GM23338 (cell line): ENCODE measurements around the gene CTDNEP1. TPM values are rescaled to one million over a fixed set of nuclear protein-coding genes. Genes with fewer than 3 reads are reported as not detected.

Source experiments
- ATAC-seq: fragments of 200-7000 bp; cut with Tn5 transposase; 3 replicates; pipeline ENCODE4 v1.9.1; 2020
- DNase-seq: peaks from one replicate; pipeline ENCODE4 v3.0.0-alpha.2; 2015; ENCODE audit warnings: low spot score
- H2AFZ ChIP-seq: fragments of 200-600 bp; sonication (generic); 2 replicates; pipeline ENCODE4 v1.8.0; 2016; ENCODE audit warnings: antibody characterized with exemption, mild to moderate bottlenecking, moderate library complexity
- H3F3A ChIP-seq: fragments of 200-600 bp; sonication (generic); replicated peaks from 2 replicates; pipeline ENCODE4 v1.8.0; 2017; ENCODE audit warnings: antibody characterized with exemption, mixed run types, low read depth
- H3K27ac ChIP-seq: fragments of 200-600 bp; sonication (generic); 2 replicates; pipeline ENCODE4 v1.6.1; 2016; ENCODE audit warnings: low read depth
- H3K27me3 ChIP-seq: fragments of 200-600 bp; sonication (generic); 2 replicates; pipeline ENCODE4 v1.8.0; 2016; ENCODE audit warnings: mild to moderate bottlenecking, mixed run types, moderate library complexity; ENCODE audit not compliant: insufficient read depth
- H3K36me3 ChIP-seq: fragments of 200-600 bp; sonication (generic); 2 replicates; pipeline ENCODE4 v1.8.0; 2016; ENCODE audit warnings: mild to moderate bottlenecking; ENCODE audit not compliant: insufficient read depth
- H3K4me1 ChIP-seq: fragments of 200-600 bp; sonication (generic); 2 replicates; pipeline ENCODE4 v1.8.0; 2016; ENCODE audit warnings: mild to moderate bottlenecking, moderate library complexity; ENCODE audit not compliant: insufficient read depth
- H3K4me2 ChIP-seq: fragments of 200-600 bp; sonication (generic); 2 replicates; pipeline ENCODE4 v1.7.1; 2017; ENCODE audit warnings: mixed run types
- H3K4me3 ChIP-seq: fragments of 200-600 bp; sonication (generic); 2 replicates; pipeline ENCODE4 v1.6.1; 2016; ENCODE audit warnings: mixed run types
- H3K79me2 ChIP-seq: fragments of 200-600 bp; sonication (generic); replicated peaks from 2 replicates; pipeline ENCODE4 v1.8.0; 2017; ENCODE audit warnings: mild to moderate bottlenecking; ENCODE audit not compliant: insufficient read depth
- H3K9me2 ChIP-seq: fragments of 200-600 bp; sonication (generic); 2 replicates; pipeline ENCODE4 v1.8.0; 2017; ENCODE audit not compliant: insufficient read depth
- H4K20me1 ChIP-seq: fragments of 200-600 bp; sonication (generic); replicated peaks from 2 replicates; pipeline ENCODE4 v1.8.0; 2017; ENCODE audit warnings: mild to moderate bottlenecking; ENCODE audit not compliant: insufficient read depth
- H3K27ac Mint-ChIP-seq: 2 replicates; pipeline ENCODE4 v1.8.0; 2020; ENCODE audit warnings: inconsistent platforms, mild to moderate bottlenecking, moderate library complexity, mixed read lengths
- H3K27me3 Mint-ChIP-seq: 3 replicates; pipeline ENCODE4 v1.8.0; 2022; ENCODE audit warnings: low read depth, mild to moderate bottlenecking, moderate library complexity, mixed read lengths, inconsistent platforms; ENCODE audit not compliant: insufficient read depth, poor library complexity
- H3K36me3 Mint-ChIP-seq: 3 replicates; pipeline ENCODE4 v1.8.0; 2021; ENCODE audit warnings: low read depth, mild to moderate bottlenecking, inconsistent platforms, moderate library complexity, mixed read lengths
- H3K4me1 Mint-ChIP-seq: 3 replicates; pipeline ENCODE4 v1.8.0; 2020; ENCODE audit warnings: mild to moderate bottlenecking, inconsistent platforms, mixed read lengths
- H3K4me3 Mint-ChIP-seq: 3 replicates; pipeline ENCODE4 v1.8.0; 2021; ENCODE audit warnings: moderate library complexity, mild to moderate bottlenecking, inconsistent platforms, mixed read lengths
- H3K9me3 Mint-ChIP-seq: 3 replicates; pipeline ENCODE4 v1.8.0; 2020; ENCODE audit warnings: moderate library complexity, mild to moderate bottlenecking, inconsistent platforms, mixed read lengths
- CREB1 ChIP-seq: fragments of 250-450 bp; sonication (Bioruptor Pico); IDR thresholded peaks from 2 replicates; pipeline ENCODE4 v1.5.0; 2020; ENCODE audit warnings: low read depth, mild to moderate bottlenecking, moderate library complexity
- ETS1 ChIP-seq: IDR thresholded peaks from 2 replicates; pipeline ENCODE4 v1.6.1; 2016; ENCODE audit warnings: antibody characterized with exemption
- EZH2 ChIP-seq: fragments of 200-600 bp; sonication (generic); IDR thresholded peaks from one replicate; pipeline ENCODE4 v1.8.0; 2017; ENCODE audit warnings: antibody characterized with exemption, mild to moderate bottlenecking, low read depth; ENCODE audit not compliant: unreplicated experiment
- EZH2phosphoT487 ChIP-seq: fragments of 200-600 bp; sonication (generic); IDR thresholded peaks from one replicate; pipeline ENCODE4 v1.8.1; 2018; ENCODE audit warnings: antibody characterized with exemption; ENCODE audit not compliant: unreplicated experiment
- JUNB ChIP-seq: IDR thresholded peaks from one replicate; pipeline ENCODE4 v1.6.1; 2016; ENCODE audit warnings: antibody characterized with exemption; ENCODE audit not compliant: unreplicated experiment
- NANOG ChIP-seq: IDR thresholded peaks from 2 replicates; pipeline ENCODE4 v1.6.1; 2016; ENCODE audit warnings: antibody characterized with exemption, borderline replicate concordance
- POLR2AphosphoS5 ChIP-seq: IDR thresholded peaks from 2 replicates; pipeline ENCODE4 v1.6.1; 2016; ENCODE audit warnings: antibody characterized with exemption, low read depth
- REST ChIP-seq: IDR thresholded peaks from one replicate; pipeline ENCODE4 v1.6.1; 2018; ENCODE audit warnings: antibody characterized with exemption; ENCODE audit not compliant: unreplicated experiment
- STAT1 ChIP-seq: IDR thresholded peaks from one replicate; pipeline ENCODE4 v1.6.1; 2016; ENCODE audit warnings: antibody characterized with exemption; ENCODE audit not compliant: unreplicated experiment
- ZNF114 ChIP-seq: fragments of 250-450 bp; sonication (Bioruptor Pico); IDR thresholded peaks from 2 replicates; pipeline ENCODE4 v1.5.0; 2020; ENCODE audit warnings: mild to moderate bottlenecking, moderate library complexity
- ZNF331 ChIP-seq: fragments of 250-450 bp; sonication (Bioruptor Pico); IDR thresholded peaks from 2 replicates; pipeline ENCODE4 v1.5.0; 2020; ENCODE audit warnings: low read depth, mild to moderate bottlenecking, moderate library complexity
- polyA plus RNA-seq: library from polyadenylated mRNA; unstranded; fragments of >200 nt; fragmentation: Nextera tagmentation; extraction: Ambion mirVana; gene quantifications from 2 replicates; pipeline ENCODE4 v1.2.1, GENCODE V29; 2016
- total RNA-seq: library from RNA; depleted of rRNA; stranded (reverse); fragments of >200 nt; shearing (Covaris generic); gene quantifications from 2 replicates; pipeline ENCODE4 v1.2.3, GENCODE V29; 2014
- TF ChIP-seq, protein P1 (sequence below): fragments of 250-450 bp; sonication (Bioruptor Pico); IDR thresholded peaks from 2 replicates; pipeline ENCODE4 v1.5.0; 2020; ENCODE audit warnings: mild to moderate bottlenecking, moderate library complexity
- TF ChIP-seq, protein P2 (sequence below), 2 experiments: fragments of 200-600 bp in 1 of 2; sonication (generic) in 1 of 2; conservative IDR thresholded peaks; 2 replicates each; pipeline versions ENCODE4 v1.5.1 to v1.6.1; 2016 to 2017; ENCODE audit warnings: antibody characterized with exemption in 2 of 2, low read depth in 2 of 2, mild to moderate bottlenecking in 2 of 2, moderate library complexity in 1 of 2

CTDNEP1 gene
- total and polyA plus RNA-seq, 2 experiments from 2014 or later: 48.1 to 93.4 TPM

DNA sequence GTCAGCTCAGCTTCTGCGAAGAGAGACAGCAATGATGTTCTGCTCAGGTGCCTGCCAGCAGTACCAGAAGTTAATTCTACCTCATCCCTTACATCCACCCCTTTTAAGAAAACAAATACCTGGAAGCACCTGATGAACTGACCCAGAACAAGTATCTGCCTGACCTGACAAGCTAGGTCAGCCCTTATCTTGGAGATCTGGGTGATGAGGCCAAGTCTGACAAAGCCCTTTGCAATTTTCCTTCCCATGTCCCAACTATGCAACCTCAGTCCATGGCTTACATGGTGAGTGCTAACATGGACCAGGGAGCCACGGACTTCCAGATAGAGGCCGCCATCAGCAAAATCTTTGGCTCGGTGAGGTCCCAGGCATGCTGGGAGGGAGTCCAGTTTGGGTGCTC lies 28.2 kb downstream of the CTDNEP1 start:
- Histone ChIP-seq H3K4me1 (peaks cover 20% of the 10 kb centered on the region), H3K27me3 (no peaks in the 10 kb centered on the region), H3K4me2 (no peak overlapping the region), H3K27ac (no peak overlapping the region), H2AFZ (no peak overlapping the region), H3F3A (peaks cover 17% of the 10 kb centered on the region), H4K20me1 (peaks cover 34% of the 10 kb centered on the region), H3K36me3 (peaks cover 11% of the 10 kb centered on the region; the same call in 1 of the 2 replicates), H3K9me2 (no peaks in the 10 kb centered on the region), H3K4me3 (no peak overlapping the region), H3K79me2 (no peaks in the 10 kb centered on the region; the same call in 1 of the 2 replicates)
- Mint-ChIP-seq H3K9me3 (no peaks in the 10 kb centered on the region; the same call in 2 of the 3 replicates), H3K36me3 (peaks cover 72% of the 10 kb centered on the region), H3K27me3 (peaks cover 51% of the 10 kb centered on the region), H3K27ac (no peak overlapping the region), H3K4me1 (peaks cover 28% of the 10 kb centered on the region), H3K4me3 (no peak overlapping the region)
- DNase-seq: no peak
- TF ChIP-seq ZNF114 (CRISPR knock-in tag) (no peak), EZH2 (no peak), ZNF331 (CRISPR knock-in tag) (no peak), NANOG (no peak), JUNB (no peak), REST (no peak), STAT1 (no peak), POLR2AphosphoS5 (no peak), ETS1 (no peak), EZH2phosphoT487 (no peak), CREB1 (CRISPR knock-in tag) (no peak)
- TF ChIP-seq, protein P1, sequence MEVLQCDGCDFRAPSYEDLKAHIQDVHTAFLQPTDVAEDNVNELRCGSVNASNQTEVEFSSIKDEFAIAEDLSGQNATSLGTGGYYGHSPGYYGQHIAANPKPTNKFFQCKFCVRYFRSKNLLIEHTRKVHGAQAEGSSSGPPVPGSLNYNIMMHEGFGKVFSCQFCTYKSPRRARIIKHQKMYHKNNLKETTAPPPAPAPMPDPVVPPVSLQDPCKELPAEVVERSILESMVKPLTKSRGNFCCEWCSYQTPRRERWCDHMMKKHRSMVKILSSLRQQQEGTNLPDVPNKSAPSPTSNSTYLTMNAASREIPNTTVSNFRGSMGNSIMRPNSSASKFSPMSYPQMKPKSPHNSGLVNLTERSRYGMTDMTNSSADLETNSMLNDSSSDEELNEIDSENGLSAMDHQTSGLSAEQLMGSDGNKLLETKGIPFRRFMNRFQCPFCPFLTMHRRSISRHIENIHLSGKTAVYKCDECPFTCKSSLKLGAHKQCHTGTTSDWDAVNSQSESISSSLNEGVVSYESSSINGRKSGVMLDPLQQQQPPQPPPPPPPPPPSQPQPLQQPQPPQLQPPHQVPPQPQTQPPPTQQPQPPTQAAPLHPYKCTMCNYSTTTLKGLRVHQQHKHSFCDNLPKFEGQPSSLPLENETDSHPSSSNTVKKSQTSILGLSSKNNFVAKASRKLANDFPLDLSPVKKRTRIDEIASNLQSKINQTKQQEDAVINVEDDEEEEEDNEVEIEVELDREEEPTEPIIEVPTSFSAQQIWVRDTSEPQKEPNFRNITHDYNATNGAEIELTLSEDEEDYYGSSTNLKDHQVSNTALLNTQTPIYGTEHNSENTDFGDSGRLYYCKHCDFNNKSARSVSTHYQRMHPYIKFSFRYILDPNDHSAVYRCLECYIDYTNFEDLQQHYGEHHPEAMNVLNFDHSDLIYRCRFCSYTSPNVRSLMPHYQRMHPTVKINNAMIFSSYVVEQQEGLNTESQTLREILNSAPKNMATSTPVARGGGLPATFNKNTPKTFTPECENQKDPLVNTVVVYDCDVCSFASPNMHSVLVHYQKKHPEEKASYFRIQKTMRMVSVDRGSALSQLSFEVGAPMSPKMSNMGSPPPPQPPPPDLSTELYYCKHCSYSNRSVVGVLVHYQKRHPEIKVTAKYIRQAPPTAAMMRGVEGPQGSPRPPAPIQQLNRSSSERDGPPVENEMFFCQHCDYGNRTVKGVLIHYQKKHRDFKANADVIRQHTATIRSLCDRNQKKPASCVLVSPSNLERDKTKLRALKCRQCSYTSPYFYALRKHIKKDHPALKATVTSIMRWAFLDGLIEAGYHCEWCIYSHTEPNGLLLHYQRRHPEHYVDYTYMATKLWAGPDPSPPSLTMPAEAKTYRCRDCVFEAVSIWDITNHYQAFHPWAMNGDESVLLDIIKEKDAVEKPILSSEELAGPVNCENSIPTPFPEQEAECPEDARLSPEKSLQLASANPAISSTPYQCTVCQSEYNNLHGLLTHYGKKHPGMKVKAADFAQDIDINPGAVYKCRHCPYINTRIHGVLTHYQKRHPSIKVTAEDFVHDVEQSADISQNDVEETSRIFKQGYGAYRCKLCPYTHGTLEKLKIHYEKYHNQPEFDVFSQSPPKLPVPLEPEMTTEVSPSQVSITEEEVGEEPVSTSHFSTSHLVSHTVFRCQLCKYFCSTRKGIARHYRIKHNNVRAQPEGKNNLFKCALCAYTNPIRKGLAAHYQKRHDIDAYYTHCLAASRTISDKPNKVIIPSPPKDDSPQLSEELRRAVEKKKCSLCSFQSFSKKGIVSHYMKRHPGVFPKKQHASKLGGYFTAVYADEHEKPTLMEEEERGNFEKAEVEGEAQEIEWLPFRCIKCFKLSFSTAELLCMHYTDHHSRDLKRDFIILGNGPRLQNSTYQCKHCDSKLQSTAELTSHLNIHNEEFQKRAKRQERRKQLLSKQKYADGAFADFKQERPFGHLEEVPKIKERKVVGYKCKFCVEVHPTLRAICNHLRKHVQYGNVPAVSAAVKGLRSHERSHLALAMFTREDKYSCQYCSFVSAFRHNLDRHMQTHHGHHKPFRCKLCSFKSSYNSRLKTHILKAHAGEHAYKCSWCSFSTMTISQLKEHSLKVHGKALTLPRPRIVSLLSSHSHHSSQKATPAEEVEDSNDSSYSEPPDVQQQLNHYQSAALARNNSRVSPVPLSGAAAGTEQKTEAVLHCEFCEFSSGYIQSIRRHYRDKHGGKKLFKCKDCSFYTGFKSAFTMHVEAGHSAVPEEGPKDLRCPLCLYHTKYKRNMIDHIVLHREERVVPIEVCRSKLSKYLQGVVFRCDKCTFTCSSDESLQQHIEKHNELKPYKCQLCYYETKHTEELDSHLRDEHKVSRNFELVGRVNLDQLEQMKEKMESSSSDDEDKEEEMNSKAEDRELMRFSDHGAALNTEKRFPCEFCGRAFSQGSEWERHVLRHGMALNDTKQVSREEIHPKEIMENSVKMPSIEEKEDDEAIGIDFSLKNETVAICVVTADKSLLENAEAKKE (CRISPR knock-in tag): no peak
- TF ChIP-seq, protein P2, sequence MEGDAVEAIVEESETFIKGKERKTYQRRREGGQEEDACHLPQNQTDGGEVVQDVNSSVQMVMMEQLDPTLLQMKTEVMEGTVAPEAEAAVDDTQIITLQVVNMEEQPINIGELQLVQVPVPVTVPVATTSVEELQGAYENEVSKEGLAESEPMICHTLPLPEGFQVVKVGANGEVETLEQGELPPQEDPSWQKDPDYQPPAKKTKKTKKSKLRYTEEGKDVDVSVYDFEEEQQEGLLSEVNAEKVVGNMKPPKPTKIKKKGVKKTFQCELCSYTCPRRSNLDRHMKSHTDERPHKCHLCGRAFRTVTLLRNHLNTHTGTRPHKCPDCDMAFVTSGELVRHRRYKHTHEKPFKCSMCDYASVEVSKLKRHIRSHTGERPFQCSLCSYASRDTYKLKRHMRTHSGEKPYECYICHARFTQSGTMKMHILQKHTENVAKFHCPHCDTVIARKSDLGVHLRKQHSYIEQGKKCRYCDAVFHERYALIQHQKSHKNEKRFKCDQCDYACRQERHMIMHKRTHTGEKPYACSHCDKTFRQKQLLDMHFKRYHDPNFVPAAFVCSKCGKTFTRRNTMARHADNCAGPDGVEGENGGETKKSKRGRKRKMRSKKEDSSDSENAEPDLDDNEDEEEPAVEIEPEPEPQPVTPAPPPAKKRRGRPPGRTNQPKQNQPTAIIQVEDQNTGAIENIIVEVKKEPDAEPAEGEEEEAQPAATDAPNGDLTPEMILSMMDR (conservative IDR thresholded peaks at IDR 0.05; ENCODE audit: low read depth in 2 of 2): no peak
- no peak for ATAC-seq
